ENCODE data around the gene SLC25A12.

- TF ChIP-seq CTCF (IDR thresholded peaks at IDR 0.05; ENCODE audit: poor library complexity, severe bottlenecking) (no peak), EZH2 (IDR thresholded peaks at IDR 0.05; ENCODE audit: borderline replicate concordance, insufficient read depth, low read length, poor library complexity, severe bottlenecking) (no peak), MXI1 (conservative IDR thresholded peaks at IDR 0.05; ENCODE audit: poor library complexity, severe bottlenecking) (no peak)
These were observed 93.4 kb downstream of the SLC25A12 start for GRCh38 chr2:171800639-171801038.

Measured in neural cell (in vitro differentiated cells).